Right lobe of liver (tissue), 4 donors: ENCODE data around the gene NMUR2.

Source experiments
- POLR2A ChIP-seq: fragments of 450-650 bp; IDR thresholded peaks from one replicate; pipeline ENCODE4 v1.6.1; 2017; ENCODE audit warnings: antibody characterized with exemption, mild to moderate bottlenecking
- TF ChIP-seq, protein P1 (sequence below), 4 donors: fragments of 200-600 bp in 3 of 4; fragments of 450-650 bp in 1 of 4; IDR thresholded peaks; one replicate each; pipeline versions ENCODE4 v1.5.1 to v1.8.0; 2016 to 2022; ENCODE audit warnings: antibody characterized with exemption in 4 of 4, mild to moderate bottlenecking in 2 of 4
- donor health status: DM: no; HTN: no; CAD: no.
- donor health status: DM: no; HTN: no; CAD: no.
- donor health status: DM: no; HTN: yes; CAD: no.

DNA sequence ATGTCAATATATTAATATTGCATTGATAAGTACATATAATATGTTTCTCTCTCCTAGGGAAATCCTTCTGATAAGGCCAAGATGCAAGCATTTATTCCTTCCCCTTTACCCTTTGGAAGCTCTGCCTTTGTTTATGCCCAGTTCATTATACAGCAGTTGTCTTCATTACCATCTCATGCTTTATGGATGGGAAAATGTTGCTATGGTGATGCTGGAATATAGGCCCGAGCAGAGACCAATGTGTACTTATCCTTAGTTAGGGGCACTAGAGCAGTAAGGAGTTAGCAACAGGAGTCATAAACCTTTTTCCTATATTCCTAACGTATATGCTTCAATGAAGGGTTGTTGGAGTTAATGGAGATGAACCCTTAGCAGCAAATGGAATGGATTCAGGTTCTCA lies 19.4 kb upstream of the NMUR2 start:
- TF ChIP-seq, protein P1, sequence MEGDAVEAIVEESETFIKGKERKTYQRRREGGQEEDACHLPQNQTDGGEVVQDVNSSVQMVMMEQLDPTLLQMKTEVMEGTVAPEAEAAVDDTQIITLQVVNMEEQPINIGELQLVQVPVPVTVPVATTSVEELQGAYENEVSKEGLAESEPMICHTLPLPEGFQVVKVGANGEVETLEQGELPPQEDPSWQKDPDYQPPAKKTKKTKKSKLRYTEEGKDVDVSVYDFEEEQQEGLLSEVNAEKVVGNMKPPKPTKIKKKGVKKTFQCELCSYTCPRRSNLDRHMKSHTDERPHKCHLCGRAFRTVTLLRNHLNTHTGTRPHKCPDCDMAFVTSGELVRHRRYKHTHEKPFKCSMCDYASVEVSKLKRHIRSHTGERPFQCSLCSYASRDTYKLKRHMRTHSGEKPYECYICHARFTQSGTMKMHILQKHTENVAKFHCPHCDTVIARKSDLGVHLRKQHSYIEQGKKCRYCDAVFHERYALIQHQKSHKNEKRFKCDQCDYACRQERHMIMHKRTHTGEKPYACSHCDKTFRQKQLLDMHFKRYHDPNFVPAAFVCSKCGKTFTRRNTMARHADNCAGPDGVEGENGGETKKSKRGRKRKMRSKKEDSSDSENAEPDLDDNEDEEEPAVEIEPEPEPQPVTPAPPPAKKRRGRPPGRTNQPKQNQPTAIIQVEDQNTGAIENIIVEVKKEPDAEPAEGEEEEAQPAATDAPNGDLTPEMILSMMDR (IDR thresholded peaks at IDR 0.05), result no peak
- TF ChIP-seq POLR2A, result no peak
